Measurements from ENCODE around the gene TNKS1BP1.

- no peak for TF ChIP-seq POLR2A (IDR thresholded peaks at IDR 0.05; ENCODE audit: low read length)
- TF ChIP-seq GATA1 (IDR thresholded peaks at IDR 0.05; ENCODE audit: low read depth, low read length), result no peak
Observed at GRCh38 chr11:57318178-57318577, 6.6 kb downstream of the TNKS1BP1 start.
